ENCODE data around the gene BBS7. TPM values are rescaled to one million over a fixed set of nuclear protein-coding genes. Genes with fewer than 3 reads are reported as not detected.

BBS7 gene
- polyA plus RNA-seq, 1 of the 3 experiments (the other 2 are of a cell fraction), result 24.3 TPM

DNA sequence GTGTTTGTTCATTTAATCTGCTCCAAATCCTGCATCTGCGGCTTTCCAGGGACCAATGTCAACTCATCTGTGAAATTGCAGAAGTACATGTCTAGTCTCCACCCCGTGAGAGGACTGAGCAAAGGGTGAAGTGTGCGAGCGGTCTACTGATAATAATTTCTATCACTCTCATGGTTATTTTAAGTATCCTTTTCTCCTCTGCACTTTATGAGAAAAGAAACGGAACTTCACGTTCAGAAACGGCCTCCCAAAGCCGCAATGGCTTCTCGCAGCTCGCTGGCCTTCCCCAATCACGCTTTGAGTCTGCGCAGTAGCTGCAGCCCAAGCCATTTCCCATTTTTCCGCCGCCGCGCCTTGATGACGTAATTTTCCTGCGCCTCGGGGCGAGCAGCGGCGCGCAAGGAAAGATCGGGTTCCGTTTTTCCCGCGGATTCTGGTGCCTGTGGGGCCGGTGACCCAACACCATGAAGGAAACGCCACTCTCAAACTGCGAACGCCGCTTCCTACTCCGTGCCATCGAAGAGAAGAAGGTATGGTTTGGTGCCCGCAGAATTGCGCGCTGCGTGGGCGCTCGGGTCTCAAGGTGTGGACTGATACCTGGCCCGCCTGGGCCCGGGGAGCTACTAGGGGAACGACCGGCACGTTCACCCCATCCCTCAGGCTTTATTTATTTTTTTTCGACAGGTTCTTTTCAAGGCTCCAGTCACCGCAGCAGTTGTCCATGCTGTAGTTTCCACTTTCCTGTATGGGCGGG, 69.1 kb downstream of the BBS7 start, which contains the start of gene EXOSC9:
EXOSC9 (plus strand) TSS at position 363 of the 754 bp plus-strand sequence; CDS start at position 465, 102 bp downstream.
- Histone ChIP-seq H3K4me2 (peak within 1 kb of the TSS; percentile 88), H3F3A (replicated peaks; ENCODE audit: insufficient read depth) (peaks cover 6% of the 10 kb centered on the region), H3K9me3 (no peaks in the 10 kb centered on the region), H3K4me3 (ENCODE audit: low read depth in 2 of 2, low read length in 1 of 2) (peak within 1 kb of the TSS; percentile 88 to 94), H3K4me1 (ENCODE audit: control insufficient read depth in 1 of 2, insufficient read depth in 2 of 2, low read depth in 1 of 2, low read length in 1 of 2) (peaks cover 7% of the 10 kb centered on the region in 2 experiments; a peak in 3 of 4 replicates), H3K27me3 (ENCODE audit: insufficient read depth) (no peaks in the 10 kb centered on the region), H2AFZ (ENCODE audit: low read depth) (peak within 1 kb of the TSS; percentile 91), H3K79me2 (ENCODE audit: insufficient read depth) (peaks cover 49% of the 10 kb centered on the region), H3K36me3 (replicated peaks in 1 of 2; ENCODE audit: control insufficient read depth in 1 of 2, insufficient read depth in 2 of 2, low read length in 1 of 2) (peaks cover 25 to 42% of the 10 kb centered on the region in 2 experiments), H3K9me2 (no peaks in the 10 kb centered on the region), H4K20me1 (ENCODE audit: insufficient read depth) (no peaks in the 10 kb centered on the region), H3K27ac (ENCODE audit: low read depth in 2 of 2, low read length in 1 of 2) (peak within 1 kb of the TSS; percentile 90 to 95), H3K9ac (peak within 1 kb of the TSS; percentile 91)
- peak; percentile 83 for DNase-seq
- ChIA-PET CTCF (interaction anchor here (0.9 kb wide), 1 partner anchor 10 kb away, joined by 4 read pairs; no protein-coding TSS in a partner anchor), POLR2A (interaction anchor here (0.6 to 1.8 kb wide), 6 partner anchors 18 to 104 kb away, joined by 3 to 9 read pairs (median 4); partner anchors contain the start of genes ANXA5, BBS7 and CCNA2)
- under 1% methylated on average over 39 of the region's 48 CpGs for WGBS (ENCODE audit: low lambda C conversion rate)
- no peak for TF ChIP-seq SMC3 (IDR thresholded peaks at IDR 0.05; ENCODE audit: low read depth, low read length)
- no peak for TF ChIP-seq TEAD4 (IDR thresholded peaks at IDR 0.05; ENCODE audit: borderline replicate concordance, insufficient read depth)
- TF ChIP-seq MEF2A (IDR thresholded peaks at IDR 0.05; ENCODE audit: borderline replicate concordance, low read depth), result no peak
- TF ChIP-seq CHD2 (IDR thresholded peaks at IDR 0.05; ENCODE audit: low read length, partially characterized antibody), result peak; percentile 70
- no peak for TF ChIP-seq EP300 (IDR thresholded peaks at IDR 0.05; ENCODE audit: borderline replicate concordance in 1 of 2, low read depth in 1 of 2, low read length in 1 of 2)
- no peak for TF ChIP-seq RXRA (IDR thresholded peaks at IDR 0.05; ENCODE audit: borderline replicate concordance, low read depth)
- no peak for TF ChIP-seq JUND (IDR thresholded peaks at IDR 0.05)
- no peak for TF ChIP-seq ZBTB33 (IDR thresholded peaks at IDR 0.05; ENCODE audit: borderline replicate concordance, low read depth)
- TF ChIP-seq, protein P1, sequence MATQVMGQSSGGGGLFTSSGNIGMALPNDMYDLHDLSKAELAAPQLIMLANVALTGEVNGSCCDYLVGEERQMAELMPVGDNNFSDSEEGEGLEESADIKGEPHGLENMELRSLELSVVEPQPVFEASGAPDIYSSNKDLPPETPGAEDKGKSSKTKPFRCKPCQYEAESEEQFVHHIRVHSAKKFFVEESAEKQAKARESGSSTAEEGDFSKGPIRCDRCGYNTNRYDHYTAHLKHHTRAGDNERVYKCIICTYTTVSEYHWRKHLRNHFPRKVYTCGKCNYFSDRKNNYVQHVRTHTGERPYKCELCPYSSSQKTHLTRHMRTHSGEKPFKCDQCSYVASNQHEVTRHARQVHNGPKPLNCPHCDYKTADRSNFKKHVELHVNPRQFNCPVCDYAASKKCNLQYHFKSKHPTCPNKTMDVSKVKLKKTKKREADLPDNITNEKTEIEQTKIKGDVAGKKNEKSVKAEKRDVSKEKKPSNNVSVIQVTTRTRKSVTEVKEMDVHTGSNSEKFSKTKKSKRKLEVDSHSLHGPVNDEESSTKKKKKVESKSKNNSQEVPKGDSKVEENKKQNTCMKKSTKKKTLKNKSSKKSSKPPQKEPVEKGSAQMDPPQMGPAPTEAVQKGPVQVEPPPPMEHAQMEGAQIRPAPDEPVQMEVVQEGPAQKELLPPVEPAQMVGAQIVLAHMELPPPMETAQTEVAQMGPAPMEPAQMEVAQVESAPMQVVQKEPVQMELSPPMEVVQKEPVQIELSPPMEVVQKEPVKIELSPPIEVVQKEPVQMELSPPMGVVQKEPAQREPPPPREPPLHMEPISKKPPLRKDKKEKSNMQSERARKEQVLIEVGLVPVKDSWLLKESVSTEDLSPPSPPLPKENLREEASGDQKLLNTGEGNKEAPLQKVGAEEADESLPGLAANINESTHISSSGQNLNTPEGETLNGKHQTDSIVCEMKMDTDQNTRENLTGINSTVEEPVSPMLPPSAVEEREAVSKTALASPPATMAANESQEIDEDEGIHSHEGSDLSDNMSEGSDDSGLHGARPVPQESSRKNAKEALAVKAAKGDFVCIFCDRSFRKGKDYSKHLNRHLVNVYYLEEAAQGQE (IDR thresholded peaks at IDR 0.05; ENCODE audit: low read depth, low read length), result 0 out of 2 replicates have a peak, but pooled peaks have one; percentile 7
- TF ChIP-seq YY1 (IDR thresholded peaks at IDR 0.05; ENCODE audit: low read depth), result peak; percentile 82
- peak; percentile 72 for TF ChIP-seq MXI1 (IDR thresholded peaks at IDR 0.05; ENCODE audit: low read depth, low read length)
- TF ChIP-seq, protein P2, sequence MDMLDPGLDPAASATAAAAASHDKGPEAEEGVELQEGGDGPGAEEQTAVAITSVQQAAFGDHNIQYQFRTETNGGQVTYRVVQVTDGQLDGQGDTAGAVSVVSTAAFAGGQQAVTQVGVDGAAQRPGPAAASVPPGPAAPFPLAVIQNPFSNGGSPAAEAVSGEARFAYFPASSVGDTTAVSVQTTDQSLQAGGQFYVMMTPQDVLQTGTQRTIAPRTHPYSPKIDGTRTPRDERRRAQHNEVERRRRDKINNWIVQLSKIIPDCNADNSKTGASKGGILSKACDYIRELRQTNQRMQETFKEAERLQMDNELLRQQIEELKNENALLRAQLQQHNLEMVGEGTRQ (IDR thresholded peaks at IDR 0.05; ENCODE audit: borderline replicate concordance, low read depth, low read length), result no peak
- 0 out of 2 replicates have a peak, but pooled peaks have one; percentile 16 for TF ChIP-seq TCF12 (IDR thresholded peaks at IDR 0.05)
- no peak for TF ChIP-seq FOSL2 (IDR thresholded peaks at IDR 0.05; ENCODE audit: borderline replicate concordance, low read depth)
- TF ChIP-seq GATA2 (CRISPR knock-in tag; IDR thresholded peaks at IDR 0.05), result no peak
- TF ChIP-seq FOXJ3 (CRISPR knock-in tag; IDR thresholded peaks at IDR 0.05), result no peak
- peak; percentile 95 for TF ChIP-seq POLR2AphosphoS5 (IDR thresholded peaks at IDR 0.05; ENCODE audit: low read depth, low read length)
- TF ChIP-seq, protein P3, sequence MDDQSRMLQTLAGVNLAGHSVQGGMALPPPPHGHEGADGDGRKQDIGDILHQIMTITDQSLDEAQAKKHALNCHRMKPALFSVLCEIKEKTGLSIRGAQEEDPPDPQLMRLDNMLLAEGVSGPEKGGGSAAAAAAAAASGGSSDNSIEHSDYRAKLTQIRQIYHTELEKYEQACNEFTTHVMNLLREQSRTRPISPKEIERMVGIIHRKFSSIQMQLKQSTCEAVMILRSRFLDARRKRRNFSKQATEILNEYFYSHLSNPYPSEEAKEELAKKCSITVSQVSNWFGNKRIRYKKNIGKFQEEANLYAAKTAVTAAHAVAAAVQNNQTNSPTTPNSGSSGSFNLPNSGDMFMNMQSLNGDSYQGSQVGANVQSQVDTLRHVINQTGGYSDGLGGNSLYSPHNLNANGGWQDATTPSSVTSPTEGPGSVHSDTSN (IDR thresholded peaks at IDR 0.05), result no peak
- TF ChIP-seq RFX5 (IDR thresholded peaks at IDR 0.05; ENCODE audit: low read length), result no peak
- no peak for TF ChIP-seq RCOR1 (IDR thresholded peaks at IDR 0.05; ENCODE audit: low read length)
- peak; percentile 9; the same call in 1 of the 2 replicates for TF ChIP-seq NFIC (IDR thresholded peaks at IDR 0.05; ENCODE audit: borderline replicate concordance)
- TF ChIP-seq GABPA (IDR thresholded peaks at IDR 0.05; ENCODE audit: low read depth), result peak; percentile 29; the same call in 1 of the 2 replicates
- TF ChIP-seq, protein P4, sequence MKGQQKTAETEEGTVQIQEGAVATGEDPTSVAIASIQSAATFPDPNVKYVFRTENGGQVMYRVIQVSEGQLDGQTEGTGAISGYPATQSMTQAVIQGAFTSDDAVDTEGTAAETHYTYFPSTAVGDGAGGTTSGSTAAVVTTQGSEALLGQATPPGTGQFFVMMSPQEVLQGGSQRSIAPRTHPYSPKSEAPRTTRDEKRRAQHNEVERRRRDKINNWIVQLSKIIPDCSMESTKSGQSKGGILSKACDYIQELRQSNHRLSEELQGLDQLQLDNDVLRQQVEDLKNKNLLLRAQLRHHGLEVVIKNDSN (IDR thresholded peaks at IDR 0.05; ENCODE audit: borderline replicate concordance, low read depth), result no peak

All from SK-N-SH (cell line).